Astrocyte (in vitro differentiated cells and primary cell): ENCODE data around the gene CABLES1. TPM values are rescaled to one million over a fixed set of nuclear protein-coding genes. Genes with fewer than 3 reads are reported as not detected.

Experiments
- DNase-seq: peaks from one replicate; pipeline ENCODE4 v3.0.0-alpha.2; 2010; ENCODE audit warnings: low read depth
- FAIRE-seq: peaks from 2 replicates; lab custom pipeline; 2011; peaks lifted over from hg19 to GRCh38; lab: Jason Lieb, UNC
- H2AFZ ChIP-seq: 2 replicates; pipeline ENCODE4 v1.6.0; 2012; ENCODE audit warnings: low read depth, low read length, inconsistent platforms
- H3K27ac ChIP-seq: 2 replicates; pipeline ENCODE4 v1.5.1; 2011; ENCODE audit warnings: low read depth, low read length, inconsistent platforms
- H3K27me3 ChIP-seq: 2 replicates; pipeline ENCODE4 v1.6.0; 2011; ENCODE audit warnings: low read length, inconsistent platforms; ENCODE audit not compliant: insufficient read depth
- H3K36me3 ChIP-seq: 2 replicates; pipeline ENCODE4 v1.5.1; 2011; ENCODE audit warnings: low read length, inconsistent platforms; ENCODE audit not compliant: insufficient read depth
- H3K4me1 ChIP-seq: 2 replicates; pipeline ENCODE4 v1.5.1; 2011; ENCODE audit warnings: low read length, inconsistent platforms; ENCODE audit not compliant: insufficient read depth
- H3K4me2 ChIP-seq: 2 replicates; pipeline ENCODE4 v1.6.0; 2012; ENCODE audit warnings: low read length, inconsistent platforms
- H3K4me3 ChIP-seq: 2 replicates; pipeline ENCODE4 v1.5.1; 2011; ENCODE audit warnings: low read depth, mild to moderate bottlenecking, low read length, inconsistent platforms; ENCODE audit not compliant: insufficient read depth
- H3K79me2 ChIP-seq: 2 replicates; pipeline ENCODE4 v1.6.0; 2012; ENCODE audit warnings: mild to moderate bottlenecking, low read length, inconsistent platforms; ENCODE audit not compliant: insufficient read depth
- H3K9ac ChIP-seq: 2 replicates; pipeline ENCODE4 v1.6.0; 2012; ENCODE audit warnings: mild to moderate bottlenecking, low read length, inconsistent platforms
- H3K9me3 ChIP-seq: 2 replicates; pipeline ENCODE4 v1.5.1; 2012; ENCODE audit warnings: low read depth, mild to moderate bottlenecking, low read length, inconsistent platforms; ENCODE audit not compliant: insufficient read depth
- H4K20me1 ChIP-seq: 2 replicates; pipeline ENCODE4 v1.6.0; 2012; ENCODE audit warnings: low read length, inconsistent platforms; ENCODE audit not compliant: insufficient read depth
- H3K27ac Mint-ChIP-seq: one replicate; pipeline ENCODE4 v1.8.0; 2021; ENCODE audit warnings: mild to moderate bottlenecking, mixed read lengths; ENCODE audit not compliant: unreplicated experiment
- H3K27me3 Mint-ChIP-seq: one replicate; pipeline ENCODE4 v1.8.0; 2021; ENCODE audit warnings: low read depth, mixed read lengths; ENCODE audit not compliant: unreplicated experiment
- H3K36me3 Mint-ChIP-seq: one replicate; pipeline ENCODE4 v1.8.0; 2021; ENCODE audit warnings: low read depth, mixed read lengths; ENCODE audit not compliant: unreplicated experiment
- H3K4me1 Mint-ChIP-seq: one replicate; pipeline ENCODE4 v1.8.0; 2021; ENCODE audit warnings: low read depth, mixed read lengths; ENCODE audit not compliant: unreplicated experiment
- H3K4me3 Mint-ChIP-seq: one replicate; pipeline ENCODE4 v1.8.0; 2021; ENCODE audit warnings: mild to moderate bottlenecking, moderate library complexity, mixed read lengths; ENCODE audit not compliant: unreplicated experiment
- H3K9me3 Mint-ChIP-seq: one replicate; pipeline ENCODE4 v1.8.0; 2021; ENCODE audit warnings: mild to moderate bottlenecking, mixed read lengths; ENCODE audit not compliant: unreplicated experiment
- CTCF ChIP-seq: IDR thresholded peaks from 2 replicates; pipeline ENCODE4 v1.5.1; 2011; ENCODE audit warnings: low read depth, mild to moderate bottlenecking, inconsistent platforms, low read length, moderate library complexity; ENCODE audit not compliant: insufficient read depth
- EZH2 ChIP-seq: IDR thresholded peaks from 2 replicates; pipeline ENCODE4 v1.6.1; 2012; ENCODE audit warnings: mild to moderate bottlenecking, low read length, inconsistent platforms; ENCODE audit not compliant: insufficient read depth
- total RNA-seq: library from RNA; stranded (reverse); gene quantifications from 2 replicates; pipeline ENCODE4 v1.2.1, GENCODE V29; 2021

Gene CABLES1
- total RNA-seq, 1 donor from 2014 or later = 14.5 TPM

GRCh38 chr18:23189768-23190661 lies 54.7 kb downstream of the CABLES1 start:
- Histone ChIP-seq H3K4me3 (no peak overlapping the region), H3K79me2 (peaks cover 5% of the 10 kb centered on the region), H4K20me1 (peaks cover 4% of the 10 kb centered on the region), H3K27me3 (no peaks in the 10 kb centered on the region), H2AFZ (no peak overlapping the region), H3K9me3 (no peaks in the 10 kb centered on the region), H3K36me3 (no peaks in the 10 kb centered on the region), H3K9ac (no peak overlapping the region), H3K4me1 (peaks cover 11% of the 10 kb centered on the region), H3K27ac (no peak overlapping the region), H3K4me2 (no peak overlapping the region)
- no peaks in the 10 kb centered on the region for H3K36me3 Mint-ChIP-seq
- TF ChIP-seq EZH2 = no peak
- H3K27ac Mint-ChIP-seq = peak overlapping the region; percentile 83
- FAIRE-seq (no peak), DNase-seq (no peak)
- H3K9me3 Mint-ChIP-seq = no peaks in the 10 kb centered on the region
- H3K4me1 Mint-ChIP-seq = peaks cover 34% of the 10 kb centered on the region
- no peak overlapping the region for H3K4me3 Mint-ChIP-seq
- H3K27me3 Mint-ChIP-seq = no peaks in the 10 kb centered on the region

GRCh38 chr18:23191232-23191631 lies 55.9 kb downstream of the CABLES1 start:
- peaks cover 4% of the 10 kb centered on the region for H4K20me1 ChIP-seq
- H3K79me2 ChIP-seq = no peaks in the 10 kb centered on the region
- DNase-seq (no peak), FAIRE-seq (no peak)
- peaks cover 42% of the 10 kb centered on the region for H3K4me1 Mint-ChIP-seq
- H3K36me3 Mint-ChIP-seq = peaks cover 4% of the 10 kb centered on the region
- H3K9ac ChIP-seq = no peak overlapping the region
- H3K27me3 Mint-ChIP-seq = no peaks in the 10 kb centered on the region
- H3K36me3 ChIP-seq = no peaks in the 10 kb centered on the region
- H3K4me1 ChIP-seq = peaks cover 11% of the 10 kb centered on the region
- H3K4me3 Mint-ChIP-seq = no peak overlapping the region
- H3K4me2 ChIP-seq = no peak overlapping the region
- H2AFZ ChIP-seq = no peak overlapping the region
- H3K27ac Mint-ChIP-seq = no peak overlapping the region
- no peak overlapping the region for H3K27ac ChIP-seq
- TF ChIP-seq CTCF (no peak), EZH2 (no peak)
- no peak overlapping the region for H3K4me3 ChIP-seq
- H3K9me3 ChIP-seq = no peaks in the 10 kb centered on the region
- H3K27me3 ChIP-seq = no peaks in the 10 kb centered on the region
- no peaks in the 10 kb centered on the region for H3K9me3 Mint-ChIP-seq

- no peaks in the 10 kb centered on the region for H3K27me3 Mint-ChIP-seq
- no peaks in the 10 kb centered on the region for H4K20me1 ChIP-seq
- DNase-seq = no peak
- no peak overlapping the region for H3K27ac ChIP-seq
- no peak overlapping the region for H3K4me2 ChIP-seq
- no peak overlapping the region for H2AFZ ChIP-seq
- peaks cover 39% of the 10 kb centered on the region for H3K4me1 Mint-ChIP-seq
- H3K4me3 Mint-ChIP-seq = no peak overlapping the region
- TF ChIP-seq EZH2 (no peak), CTCF (no peak)
- H3K27ac Mint-ChIP-seq = peak overlapping the region; percentile 41
- no peaks in the 10 kb centered on the region for H3K9me3 ChIP-seq
- no peak overlapping the region for H3K4me3 ChIP-seq
- peaks cover 15% of the 10 kb centered on the region for H3K36me3 Mint-ChIP-seq
- FAIRE-seq = no peak
- H3K9ac ChIP-seq = no peak overlapping the region
- peaks cover 11% of the 10 kb centered on the region for H3K4me1 ChIP-seq
- no peaks in the 10 kb centered on the region for H3K27me3 ChIP-seq
- no peaks in the 10 kb centered on the region for H3K9me3 Mint-ChIP-seq
- no peaks in the 10 kb centered on the region for H3K79me2 ChIP-seq
- no peaks in the 10 kb centered on the region for H3K36me3 ChIP-seq
Observed at GRCh38 chr18:23193742-23194141, 58.5 kb downstream of the CABLES1 start.
